NCI-H510A treated with DMSO at 0.1 percent for 48 hours (cell line): Measurements from ENCODE around the gene CTF1.
"Not testable (repeated sequence)": the region's sequence is repeated elsewhere in the genome, so short reads cannot be mapped to it uniquely, and the experiment has no call there.

Source experiments
- DNase-seq: peaks from one replicate; lab custom pipeline; 2025; lab: John Stamatoyannopoulos, UW

The CTF1 gene

GRCh38 chr16:30896261-30896888 lies at the start of gene CTF1:
CTF1 (plus strand) TSS chr16:30896614; CDS start chr16:30896644, 30 bp downstream.
- DNase-seq: peak; percentile 72

DNA sequence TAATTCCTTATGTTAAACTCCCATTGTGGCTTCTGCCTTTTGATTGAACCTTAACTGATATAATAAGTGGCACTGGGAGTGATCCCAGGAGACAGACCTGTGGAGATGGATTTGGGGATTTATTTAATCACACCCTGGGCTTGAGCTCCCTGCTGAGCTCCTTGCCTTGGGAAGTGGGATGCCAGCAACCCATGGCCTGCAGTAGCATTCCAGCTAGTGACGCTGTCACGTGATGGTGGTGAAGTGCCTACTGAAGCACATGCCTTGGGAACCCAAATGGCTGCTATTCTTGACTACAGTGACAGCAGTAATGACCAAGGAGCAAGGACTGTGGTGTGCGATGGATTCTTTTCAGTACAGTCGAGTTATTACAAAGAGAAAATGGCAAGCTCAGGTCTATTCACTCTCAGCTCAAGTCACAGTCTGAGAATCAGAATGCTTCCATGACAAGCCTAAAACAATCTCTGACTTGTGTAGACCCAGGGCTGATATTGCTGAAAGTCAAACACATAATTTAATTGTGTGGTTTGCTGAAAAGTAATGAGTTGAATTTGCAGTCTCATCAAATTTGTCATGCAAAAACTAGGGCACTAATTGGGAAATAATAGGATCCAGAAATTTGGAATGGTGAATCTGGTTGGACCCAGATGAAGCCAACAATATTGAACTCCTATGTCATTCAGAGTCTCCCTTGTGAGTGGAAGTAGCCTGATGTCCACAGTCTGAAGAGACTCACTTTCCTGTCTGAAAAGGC lies 49.6 kb upstream of the CTF1 start:
- no peak for DNase-seq

- no peak for DNase-seq
These were observed 46.2 kb upstream of the CTF1 start for GRCh38 chr16:30850246-30850645.

DNA sequence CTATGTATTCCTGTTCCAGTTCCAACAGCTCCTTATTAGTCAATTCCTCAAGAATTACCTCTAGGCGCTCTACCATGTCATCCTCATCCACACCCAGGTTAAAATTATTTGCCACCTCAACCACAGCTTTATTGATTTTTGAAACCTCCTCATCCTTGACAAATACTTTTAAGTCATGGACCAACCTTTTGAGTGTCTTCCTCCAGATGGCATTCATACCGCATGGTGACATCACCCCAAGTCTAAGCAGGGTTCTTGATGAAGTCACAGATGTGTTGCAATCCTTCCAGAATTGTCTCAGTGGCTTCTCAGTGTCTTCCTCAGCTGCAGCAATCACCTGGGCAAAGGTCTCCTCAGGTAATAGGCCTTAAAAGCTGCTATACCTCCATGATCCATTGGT lies 42.7 kb upstream of the CTF1 start:
- no peak for DNase-seq

DNA sequence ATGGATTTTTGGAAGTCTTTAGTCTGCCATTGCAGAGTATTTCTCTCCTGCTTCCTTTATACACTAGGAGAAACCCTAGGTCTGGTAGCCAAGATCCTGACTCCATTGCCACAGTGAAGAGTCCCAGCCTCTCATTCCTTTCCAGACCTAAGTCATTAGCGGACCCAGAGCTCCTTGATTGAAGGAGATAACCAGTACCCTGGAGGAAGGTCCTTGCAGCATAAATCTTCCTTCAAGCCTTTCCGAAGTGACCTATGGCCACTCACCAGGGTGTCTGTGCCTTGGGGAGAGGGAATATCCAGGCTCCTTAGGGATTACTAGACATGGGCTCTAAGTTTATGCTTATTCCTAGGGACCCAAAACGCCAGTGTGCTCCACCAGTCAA lies 38.3 kb upstream of the CTF1 start:
- DNase-seq: no peak

GRCh38 chr16:30858829-30859423 lies 37.5 kb upstream of the CTF1 start:
- DNase-seq: no peak

GRCh38 chr16:30860729-30861128 lies 35.7 kb upstream of the CTF1 start:
- DNase-seq: not testable (repeated sequence)

- DNase-seq: not testable (repeated sequence)
These were observed 33.2 kb upstream of the CTF1 start for GRCh38 chr16:30863178-30863577.

GRCh38 chr16:30866031-30866430 lies 30.4 kb upstream of the CTF1 start:
- no peak for DNase-seq

- DNase-seq: no peak
These were observed 28.7 kb upstream of the CTF1 start for GRCh38 chr16:30867747-30868146.

DNA sequence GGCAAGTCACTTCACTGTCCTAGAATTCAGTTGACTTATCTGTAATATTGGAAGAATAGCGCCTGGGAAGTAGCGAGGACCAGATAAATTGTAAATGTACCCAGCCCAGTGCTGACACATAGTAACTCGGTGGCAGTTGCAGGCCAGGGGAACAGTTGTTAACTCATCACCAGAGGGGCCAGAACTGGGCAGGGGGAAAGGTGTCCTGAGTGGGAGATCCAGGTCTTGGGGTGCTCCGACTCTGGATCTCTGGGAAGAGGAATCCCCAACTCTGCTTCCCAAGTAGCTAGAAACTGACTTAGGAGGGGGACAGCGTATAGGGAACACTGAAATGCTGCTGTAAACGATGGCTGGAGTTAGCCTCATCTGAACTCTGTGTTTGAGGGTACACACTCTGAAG lies 25.5 kb upstream of the CTF1 start:
- no peak for DNase-seq

DNA sequence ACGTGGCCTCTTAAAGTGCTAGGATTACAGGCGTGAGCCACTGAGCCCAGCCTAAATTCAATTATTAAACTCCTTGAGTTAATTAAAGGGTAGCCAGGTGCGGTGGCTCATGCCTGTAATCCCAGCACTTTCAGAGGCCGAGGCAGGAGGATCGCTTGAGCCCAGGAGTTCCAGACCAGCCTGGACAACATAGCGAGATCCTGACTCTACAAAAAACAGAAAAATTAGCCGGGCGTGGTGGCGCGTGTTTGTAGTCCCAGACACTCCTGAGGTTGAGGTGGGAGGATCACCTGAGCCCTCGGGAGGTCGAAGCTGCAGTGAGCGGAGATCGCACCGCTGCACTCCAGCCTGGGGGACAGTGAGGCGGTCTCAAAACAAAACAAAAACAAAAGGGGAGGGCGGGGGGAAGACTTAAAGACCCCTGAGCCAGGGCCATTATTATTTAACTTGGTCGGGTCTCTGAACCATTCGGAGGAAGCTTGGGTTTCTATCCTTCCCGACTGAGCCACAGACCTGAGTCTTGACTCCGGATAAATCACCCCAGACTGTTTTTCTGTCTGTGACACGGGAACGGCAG lies 22.1 kb upstream of the CTF1 start:
- no peak for DNase-seq

- peak; percentile 93 for DNase-seq
These were observed 21.3 kb upstream of the CTF1 start for GRCh38 chr16:30874821-30875717.

DNA sequence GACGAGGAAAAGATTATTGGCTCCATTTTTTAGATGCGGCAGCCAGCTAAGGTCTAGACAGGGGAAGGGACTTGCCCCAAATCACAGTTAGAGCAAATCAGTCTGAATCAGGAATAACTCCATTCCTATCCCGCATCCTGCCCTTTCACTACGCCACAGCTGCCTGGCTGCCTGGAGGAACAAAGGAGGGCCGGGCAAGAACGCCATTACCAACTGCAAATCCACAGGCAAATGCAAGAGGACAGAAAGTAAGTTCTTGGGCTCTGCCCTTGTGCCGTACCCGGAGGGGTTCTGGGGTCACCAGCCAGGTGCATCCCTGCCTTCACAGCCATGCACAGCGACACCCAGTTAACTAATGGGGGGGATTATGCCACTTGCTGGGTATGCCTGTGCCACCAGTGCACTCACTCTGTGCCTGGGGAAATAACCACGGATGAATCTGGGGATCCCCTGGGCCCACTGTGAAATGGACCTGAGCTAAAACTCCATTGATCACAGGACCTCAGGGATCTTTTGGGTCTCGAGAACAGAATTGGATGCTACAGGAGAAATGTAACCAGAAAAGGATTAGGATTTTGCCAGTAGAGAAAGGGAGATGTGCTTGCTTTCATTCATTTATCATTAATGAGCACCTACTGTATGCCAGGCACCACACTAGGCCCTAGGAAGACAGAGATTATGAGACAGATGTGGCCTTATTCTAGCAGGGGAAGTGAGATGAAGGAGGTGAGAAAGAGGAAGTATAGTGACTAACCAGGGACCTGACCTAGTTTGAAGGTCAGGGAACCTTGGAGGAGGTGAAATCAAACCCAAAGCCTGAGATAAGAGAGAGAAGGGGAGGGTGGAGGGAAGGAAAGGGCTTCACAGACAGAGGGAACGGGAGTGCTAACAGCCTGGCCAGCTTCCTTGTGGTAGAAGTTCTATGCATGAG lies 20.3 kb upstream of the CTF1 start:
- peak; percentile 83 for DNase-seq

- DNase-seq: peak; percentile 43
These were observed 19.5 kb upstream of the CTF1 start for GRCh38 chr16:30876867-30877266.

GRCh38 chr16:30882429-30883310 lies 13.7 kb upstream of the CTF1 start:
- DNase-seq: no peak

DNA sequence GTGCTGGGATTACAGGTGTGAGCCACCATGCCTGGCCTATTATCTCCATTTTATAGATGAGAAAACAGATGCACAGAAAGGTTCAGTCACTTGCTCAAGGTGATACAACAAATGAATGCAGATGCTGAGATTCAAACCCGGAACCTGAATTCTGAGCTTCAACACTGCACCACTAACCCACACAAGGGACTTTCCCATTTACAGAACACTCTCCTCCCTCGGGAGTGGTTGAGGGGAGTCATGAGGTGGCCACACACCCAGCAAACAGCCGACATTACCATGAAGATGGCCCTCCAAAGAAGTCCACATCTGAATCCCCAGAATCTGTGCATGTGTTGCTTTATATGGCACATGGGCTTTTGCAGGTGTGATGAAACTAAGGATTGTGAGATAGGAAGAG lies 11.7 kb upstream of the CTF1 start:
- no peak for DNase-seq

DNA sequence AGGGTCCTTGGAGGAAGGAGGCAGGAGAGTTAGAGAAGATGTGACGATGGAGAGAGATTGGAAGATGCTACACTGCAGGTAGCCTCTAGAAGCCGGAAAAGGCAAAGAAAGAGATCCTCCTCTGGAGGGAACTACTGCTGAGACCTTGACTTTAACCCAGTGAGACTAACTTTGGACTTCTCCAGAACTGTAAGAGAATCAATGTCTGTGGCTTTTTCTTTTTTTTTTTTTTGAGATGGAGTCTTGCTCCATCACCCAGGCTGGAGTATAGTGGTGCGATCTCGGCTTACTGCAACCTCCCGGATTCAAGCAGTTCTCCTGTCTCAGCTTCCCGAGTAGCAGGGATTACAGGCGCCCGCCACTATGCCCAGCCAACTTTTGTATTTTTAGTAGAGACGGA lies 11.2 kb upstream of the CTF1 start:
- DNase-seq: no peak

DNA sequence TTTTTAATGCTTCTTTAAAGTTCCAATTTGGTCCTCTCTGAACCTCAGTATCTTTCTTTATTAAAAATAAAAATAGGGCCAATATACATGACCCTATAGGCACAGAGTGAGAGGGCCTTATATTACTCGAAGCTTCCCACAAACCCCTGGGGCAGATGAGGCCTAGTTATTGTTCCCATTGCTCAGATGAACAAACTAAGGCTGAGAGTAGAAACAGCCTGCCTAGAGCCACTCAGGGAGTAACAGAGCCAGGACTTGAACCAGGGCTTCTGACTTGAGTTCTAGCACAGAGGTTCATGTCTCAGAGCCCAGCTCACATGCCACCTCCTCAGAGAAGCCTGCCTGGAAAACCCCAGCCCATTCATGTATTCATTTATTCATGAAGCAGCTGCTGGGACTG lies 10.3 kb upstream of the CTF1 start:
- no peak for DNase-seq

DNA sequence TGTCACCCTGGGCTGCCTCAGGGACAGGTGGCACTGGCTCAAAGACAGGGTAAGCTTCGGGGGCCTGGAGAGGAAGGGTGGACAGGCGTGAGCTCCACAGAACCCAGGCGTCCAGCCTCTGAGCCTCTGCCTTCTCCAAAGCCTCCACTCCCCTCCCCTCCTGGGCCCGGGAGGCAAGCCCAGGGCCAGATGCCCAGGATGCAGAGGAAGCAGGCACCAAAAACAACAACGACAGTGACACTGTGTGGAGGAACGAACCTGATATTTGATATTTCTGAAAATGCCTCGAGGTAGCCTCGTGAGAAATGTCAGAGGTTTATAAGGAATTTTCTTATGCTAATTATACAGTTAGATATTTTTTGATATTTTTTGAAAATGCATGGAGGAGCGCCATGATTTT lies 8.5 kb upstream of the CTF1 start:
- DNase-seq: no peak
